Hematopoietic multipotent progenitor cell treated with erythropoietin and hydrocortisone succinate and interleukin-3 and kit ligand, for 6 days (in vitro differentiated cells): ENCODE data around the gene LAMA3.
A peak's percentile ranks its signal among the peaks of the same experiment; 100 is the strongest.

Experiments used
- DNase-seq: peaks from one replicate; pipeline ENCODE4 v3.0.0-alpha.2; 2015

Gene LAMA3

DNA sequence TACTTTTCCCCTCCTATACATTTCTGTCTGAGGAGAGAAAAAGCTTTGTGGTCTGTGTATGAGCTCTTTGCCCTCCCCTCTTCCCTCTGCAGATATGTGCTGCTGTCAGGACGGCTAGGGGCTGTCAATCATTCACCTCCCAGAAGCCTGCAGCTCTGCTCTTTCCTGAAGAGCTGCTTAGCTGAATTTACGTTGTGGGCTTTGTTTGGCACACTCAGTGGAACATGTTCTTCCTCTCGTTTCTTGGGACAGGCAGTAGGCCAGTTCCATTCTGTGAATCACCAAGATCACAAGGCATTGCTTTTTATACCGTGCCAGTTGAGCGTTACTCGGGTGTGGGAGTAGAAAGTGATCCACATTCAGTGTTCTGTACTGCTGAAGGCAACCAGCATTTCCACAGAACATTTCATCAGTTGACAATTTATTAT, 136.7 kb downstream of the LAMA3 start:
- DNase-seq = peak; percentile 9

DNA sequence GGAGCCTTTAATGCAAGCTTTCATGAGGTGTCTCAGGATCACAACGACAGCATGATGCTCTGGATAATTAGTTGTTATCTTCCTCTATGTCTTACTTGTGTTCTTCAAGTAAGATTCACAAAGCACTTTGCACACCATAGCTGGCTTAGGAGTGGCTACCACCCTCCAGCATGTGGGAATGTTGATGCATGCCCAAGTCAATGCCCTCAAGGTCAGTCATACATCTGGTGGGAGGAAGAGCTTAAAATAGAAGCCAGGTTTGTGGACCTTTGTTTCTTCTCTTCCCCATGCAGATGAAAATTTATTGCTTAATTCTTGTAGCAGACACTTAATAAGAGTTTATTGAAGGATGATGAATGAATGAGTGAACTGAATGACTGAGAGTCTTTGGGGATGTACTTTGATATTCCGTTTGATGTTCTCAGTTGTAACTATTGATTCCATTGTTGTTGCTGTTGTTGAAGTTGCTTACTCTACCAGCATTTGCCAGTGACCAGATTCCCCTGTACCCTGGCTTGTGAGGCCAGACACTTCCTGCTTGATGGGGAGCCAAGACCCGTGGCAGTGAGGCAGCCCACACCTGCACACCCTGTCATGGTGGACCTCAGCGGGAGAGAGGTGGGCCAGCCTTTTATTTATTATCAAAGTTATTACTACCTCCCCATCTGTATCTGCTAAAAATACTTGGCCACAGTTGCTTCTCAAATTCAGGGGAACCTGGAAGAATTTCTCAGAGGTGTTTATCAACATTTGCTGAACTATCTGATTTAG, 137.8 kb downstream of the LAMA3 start:
- DNase-seq = no peak

DNA sequence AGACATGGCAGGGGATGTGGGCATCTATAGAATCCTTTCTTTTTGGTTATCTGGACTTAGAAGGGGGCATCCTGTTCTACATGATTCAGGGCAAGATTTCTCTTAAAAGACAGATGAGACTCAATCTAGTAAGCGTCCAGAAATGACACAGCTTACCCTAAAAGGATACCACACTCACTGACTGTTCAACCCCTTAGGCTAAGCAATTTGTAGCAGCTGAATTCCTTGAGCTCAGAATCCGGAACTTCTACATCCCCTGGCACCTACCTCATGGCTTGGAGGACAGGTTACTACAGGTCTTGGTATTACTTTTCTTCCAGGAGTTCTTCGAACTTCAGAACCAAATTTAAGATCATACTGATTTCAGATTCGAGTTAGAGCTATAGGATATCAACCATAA, 138.4 kb downstream of the LAMA3 start:
- DNase-seq = no peak

DNA sequence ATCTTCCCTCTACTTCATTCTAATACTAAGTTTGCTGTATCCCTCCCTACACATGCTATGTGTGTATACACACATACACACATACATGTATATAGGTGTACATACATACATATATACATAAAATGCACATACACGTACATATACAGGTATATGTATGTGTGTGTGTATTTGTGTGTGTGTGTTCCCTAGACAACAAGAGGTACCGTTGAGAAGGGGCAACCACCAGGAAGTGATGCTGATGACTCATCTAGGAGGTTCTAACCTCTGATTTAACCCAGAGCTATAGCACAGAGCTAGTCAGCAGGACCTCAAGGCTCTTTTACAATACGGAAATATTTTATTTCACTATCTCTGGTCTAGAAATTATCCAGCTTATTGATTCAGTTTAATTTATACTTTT, 139.2 kb downstream of the LAMA3 start:
- DNase-seq = peak; percentile 57

DNA sequence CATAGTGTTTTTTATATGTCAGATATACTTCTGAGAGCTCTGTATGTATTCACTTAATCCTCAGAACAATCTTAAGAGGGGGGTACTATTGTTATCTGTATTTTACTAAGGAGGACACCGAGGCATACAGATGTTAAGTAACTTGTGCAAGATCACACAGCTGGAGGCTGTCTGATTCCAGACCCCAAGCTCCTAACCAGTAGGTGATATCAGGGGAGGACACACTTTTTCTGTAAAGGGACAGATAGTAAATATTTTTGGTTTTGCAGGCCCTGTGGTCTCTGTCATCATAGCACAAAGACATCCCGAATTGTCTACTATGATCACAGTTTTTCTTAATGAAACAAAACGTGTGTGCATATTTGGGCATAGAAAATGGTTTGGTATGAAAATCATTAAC, 143.7 kb downstream of the LAMA3 start:
- DNase-seq = peak; percentile 80

DNA sequence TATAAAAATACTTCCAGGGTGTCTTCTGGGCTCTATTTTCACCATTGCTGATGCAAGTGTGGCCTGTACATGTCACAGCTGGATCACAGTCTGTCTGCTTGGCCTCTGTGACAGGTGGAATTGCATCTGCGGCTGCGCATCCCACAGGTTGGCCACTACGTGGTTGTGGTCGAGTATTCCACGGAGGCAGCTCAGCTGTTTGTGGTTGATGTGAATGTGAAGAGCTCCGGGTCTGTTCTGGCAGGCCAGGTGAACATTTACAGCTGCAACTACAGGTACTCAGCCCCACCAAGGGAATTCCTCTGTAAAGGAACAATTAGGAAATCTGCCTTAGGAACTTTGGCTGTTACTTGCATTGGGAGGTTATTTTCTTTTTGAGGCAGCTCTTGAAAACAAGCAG, 144.5 kb downstream of the LAMA3 start:
- DNase-seq = no peak

DNA sequence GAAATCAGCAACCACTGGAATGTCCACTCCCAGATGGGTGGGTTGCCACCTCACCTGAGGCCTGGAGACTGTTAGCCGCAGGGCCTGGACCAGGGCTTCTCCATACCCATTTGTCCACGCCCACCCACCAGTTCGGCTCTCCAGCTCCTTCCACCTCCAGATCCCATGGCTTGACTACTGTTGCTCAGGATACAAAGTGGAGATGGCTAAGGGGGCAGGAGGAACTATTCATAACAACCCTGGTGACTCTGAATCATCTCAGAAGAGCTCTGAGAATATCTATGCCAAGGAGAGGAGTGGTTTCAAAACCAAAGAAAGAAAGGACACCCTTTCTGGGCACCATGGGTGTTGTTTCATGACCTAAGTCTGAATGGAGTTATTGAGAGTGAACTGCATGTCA, 145.8 kb downstream of the LAMA3 start:
- no peak for DNase-seq

DNA sequence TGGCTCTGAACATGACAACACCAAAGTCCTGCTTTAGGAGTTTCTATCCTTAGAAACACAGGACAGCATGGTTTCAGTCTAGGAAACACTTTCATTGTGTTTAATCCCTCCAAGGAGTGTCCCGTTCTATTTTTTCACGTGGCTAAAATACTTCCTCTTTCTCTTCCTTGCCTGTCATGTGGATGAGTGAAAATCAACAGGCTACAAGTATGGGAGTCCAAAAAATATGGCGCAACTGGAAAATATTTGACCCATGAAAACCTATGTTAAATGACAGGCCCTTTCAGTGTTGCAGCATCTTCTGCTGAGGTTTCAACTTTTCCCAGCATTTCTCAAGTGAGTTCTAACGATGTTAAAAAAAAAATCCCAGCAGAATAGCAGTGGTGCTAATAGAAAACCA, 146.3 kb downstream of the LAMA3 start:
- no peak for DNase-seq

DNA sequence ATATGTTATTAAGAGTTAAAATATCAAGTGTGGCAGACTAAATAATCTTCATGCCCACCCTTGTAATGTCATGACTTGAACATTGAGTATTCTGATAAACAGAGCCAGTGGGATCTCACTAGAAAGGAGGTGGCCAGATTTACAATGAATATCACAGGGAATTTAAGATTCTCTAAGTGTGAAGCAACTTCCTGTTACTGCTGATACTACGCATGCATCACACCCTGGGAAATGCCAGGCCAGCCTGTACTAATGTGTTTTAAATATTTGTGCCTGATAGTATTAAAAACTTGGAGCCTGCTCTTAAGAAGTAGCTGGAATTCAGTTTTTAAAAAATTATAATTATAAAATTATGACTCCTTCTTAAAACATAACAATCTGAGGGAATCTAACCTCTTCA, 148.3 kb downstream of the LAMA3 start:
- DNase-seq = peak; percentile 12

DNA sequence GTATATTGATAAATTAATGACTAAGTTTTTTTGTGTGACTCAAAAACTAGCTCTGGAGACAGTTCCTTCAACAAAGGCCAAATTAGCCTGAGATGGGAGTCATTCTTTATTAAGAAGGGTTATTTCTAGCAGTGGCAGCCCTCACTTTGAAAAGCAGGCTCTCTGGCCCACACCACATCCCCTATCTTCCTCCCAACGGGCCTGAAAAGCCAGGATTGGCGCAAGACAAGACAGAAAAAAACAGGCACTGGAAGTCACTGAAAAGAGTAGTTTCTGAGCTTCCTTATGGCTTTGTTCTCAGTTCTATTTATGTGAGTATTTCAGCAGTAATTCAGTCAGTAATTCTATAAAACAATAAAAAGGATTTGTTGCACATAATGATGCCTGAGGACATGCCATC, 149.0 kb downstream of the LAMA3 start:
- DNase-seq = no peak

DNA sequence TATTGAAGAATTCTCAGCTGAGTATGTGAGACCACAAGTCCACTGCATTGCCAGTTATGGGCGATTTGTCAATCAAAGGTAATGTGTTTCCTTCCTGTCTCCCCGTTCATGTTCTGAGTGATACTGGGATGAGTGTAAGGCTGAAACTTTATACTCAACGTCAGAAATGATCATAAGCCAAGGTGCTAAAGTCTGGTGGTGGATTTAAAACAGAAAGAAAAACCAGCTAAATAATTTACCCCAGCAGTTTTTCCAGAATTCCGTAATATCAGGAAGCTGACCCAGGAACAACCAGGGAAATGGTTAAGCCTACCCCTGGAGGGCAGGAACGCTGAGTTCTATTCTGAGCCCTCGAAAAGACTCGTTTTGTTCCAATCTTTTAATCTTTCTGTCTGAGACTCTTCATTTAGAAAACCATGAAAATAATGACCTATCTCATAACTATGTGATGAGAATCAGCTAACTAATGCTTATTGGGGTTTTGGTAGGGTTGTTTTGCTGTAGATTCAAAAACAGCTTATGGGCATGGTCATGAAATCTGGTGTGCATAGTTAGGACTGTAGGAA, 149.6 kb downstream of the LAMA3 start:
- no peak for DNase-seq

DNA sequence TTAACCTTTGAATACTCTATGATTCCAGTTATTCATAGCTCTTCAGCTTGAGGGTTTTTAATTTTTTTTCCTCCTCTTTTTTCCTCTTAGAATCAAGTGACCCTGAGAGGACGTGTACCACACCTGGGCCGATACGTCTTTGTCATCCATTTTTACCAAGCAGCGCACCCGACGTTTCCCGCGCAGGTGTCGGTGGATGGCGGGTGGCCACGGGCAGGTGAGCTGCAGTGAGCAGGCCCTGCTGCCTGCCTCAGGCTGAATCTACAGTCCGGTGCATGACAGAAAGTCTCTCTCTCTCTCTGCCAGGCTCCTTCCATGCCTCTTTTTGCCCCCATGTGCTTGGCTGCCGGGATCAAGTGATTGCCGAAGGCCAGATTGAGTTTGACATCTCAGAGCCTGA, 153.1 kb downstream of the LAMA3 start:
- DNase-seq = no peak

DNA sequence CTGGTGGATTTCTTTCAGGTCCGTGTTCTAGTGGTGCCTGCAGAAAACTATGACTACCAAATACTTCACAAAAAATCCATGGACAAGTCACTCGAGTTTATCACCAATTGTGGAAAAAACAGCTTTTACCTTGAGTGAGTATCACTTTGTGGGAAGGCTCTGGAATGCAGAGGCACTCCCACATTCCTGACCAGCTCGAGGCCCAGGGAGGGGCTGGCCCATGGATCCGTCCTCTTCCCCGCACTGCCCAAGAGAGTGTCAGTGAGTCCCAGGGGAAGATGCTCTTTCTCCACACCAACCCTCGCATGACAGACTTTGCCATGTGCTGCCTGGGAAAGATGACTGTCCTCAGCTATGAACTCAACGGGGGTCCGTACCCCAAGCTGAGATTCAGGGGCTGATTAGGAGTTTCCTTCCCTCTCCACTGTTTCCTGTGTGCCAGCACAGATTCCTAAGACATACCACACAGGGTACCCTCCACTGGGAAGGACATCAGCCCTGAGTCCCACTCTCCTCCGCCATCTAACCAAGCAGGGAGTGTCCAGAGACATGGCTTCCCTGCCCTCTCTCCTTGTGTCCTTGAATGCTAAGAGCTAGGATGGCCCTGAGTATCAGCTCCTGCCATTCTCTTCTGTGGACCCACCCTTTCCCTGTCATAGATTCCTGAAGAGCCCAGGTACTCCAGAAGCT, 155.9 kb downstream of the LAMA3 start:
- DNase-seq = no peak

DNA sequence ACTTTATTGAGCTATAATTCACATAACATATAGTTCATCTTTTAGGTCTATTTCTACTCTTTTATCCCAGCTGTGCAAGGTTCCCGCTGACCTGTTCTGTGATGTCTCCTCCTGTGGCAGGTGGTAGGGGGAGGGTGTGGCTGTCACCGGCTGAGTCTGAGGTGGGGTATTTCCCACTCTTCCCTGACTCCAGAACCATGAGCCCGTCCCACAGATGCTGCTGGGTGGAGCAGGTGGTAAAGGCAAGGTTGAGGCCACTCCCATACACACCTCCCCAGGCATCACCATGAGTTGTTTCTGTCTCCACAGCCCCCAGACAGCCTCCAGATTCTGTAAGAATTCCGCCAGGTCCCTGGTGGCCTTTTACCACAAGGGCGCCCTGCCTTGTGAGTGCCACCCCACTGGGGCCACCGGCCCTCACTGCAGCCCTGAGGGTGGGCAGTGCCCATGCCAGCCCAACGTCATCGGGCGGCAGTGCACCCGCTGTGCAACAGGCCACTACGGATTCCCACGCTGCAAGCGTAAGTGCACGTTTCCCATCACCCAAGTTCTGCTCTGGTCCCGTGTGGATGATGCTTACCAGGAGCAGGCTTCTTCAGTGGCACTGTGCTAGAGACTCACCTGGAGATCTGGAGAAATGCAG, 156.9 kb downstream of the LAMA3 start:
- no peak for DNase-seq

DNA sequence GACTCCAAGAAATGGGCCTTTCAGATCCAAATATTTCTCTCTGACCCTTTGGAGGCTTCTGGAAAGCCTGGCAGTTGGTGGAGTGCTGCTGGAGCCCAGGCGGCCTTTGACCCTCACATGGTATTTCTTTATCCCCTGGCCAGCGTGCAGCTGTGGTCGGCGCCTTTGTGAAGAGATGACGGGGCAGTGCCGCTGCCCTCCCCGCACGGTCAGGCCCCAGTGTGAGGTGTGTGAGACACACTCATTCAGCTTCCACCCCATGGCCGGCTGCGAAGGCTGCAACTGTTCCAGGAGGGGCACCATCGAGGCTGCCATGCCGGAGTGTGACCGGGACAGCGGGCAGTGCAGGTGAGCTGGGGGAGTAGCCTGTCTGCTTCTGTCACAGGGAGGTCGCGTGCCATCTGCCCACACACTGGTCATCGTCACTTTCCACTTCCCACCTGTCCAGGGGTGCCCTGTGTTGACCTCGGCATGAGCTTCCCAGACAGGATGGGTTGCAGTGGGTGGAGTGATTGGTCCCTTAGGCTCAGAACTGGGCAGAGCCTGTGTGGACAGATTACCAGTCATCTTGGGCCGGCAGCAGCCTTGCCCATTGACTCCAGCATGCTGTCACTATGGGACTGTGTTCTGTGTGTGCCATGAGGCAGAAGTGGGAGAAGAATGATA, 158.2 kb downstream of the LAMA3 start:
- DNase-seq = no peak

DNA sequence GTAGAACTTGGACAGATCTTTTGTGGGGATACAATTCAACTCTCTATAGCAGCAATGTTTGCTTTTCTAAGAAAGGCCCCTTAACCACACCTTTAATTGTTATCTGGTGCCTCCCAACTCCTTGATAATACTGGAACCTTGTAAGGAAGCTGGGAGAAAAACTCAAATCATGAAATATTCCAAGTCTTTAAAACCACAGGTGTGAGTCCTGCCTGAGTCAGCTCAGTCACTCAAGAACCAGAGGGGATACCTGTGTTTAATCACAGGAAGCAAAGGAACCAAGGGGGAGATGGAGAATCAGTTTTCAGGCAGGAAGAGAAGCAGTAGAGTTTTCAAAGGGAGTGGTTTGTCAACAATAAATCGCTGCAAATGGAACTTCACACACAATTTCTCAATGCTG, 159.9 kb downstream of the LAMA3 start:
- DNase-seq = no peak

DNA sequence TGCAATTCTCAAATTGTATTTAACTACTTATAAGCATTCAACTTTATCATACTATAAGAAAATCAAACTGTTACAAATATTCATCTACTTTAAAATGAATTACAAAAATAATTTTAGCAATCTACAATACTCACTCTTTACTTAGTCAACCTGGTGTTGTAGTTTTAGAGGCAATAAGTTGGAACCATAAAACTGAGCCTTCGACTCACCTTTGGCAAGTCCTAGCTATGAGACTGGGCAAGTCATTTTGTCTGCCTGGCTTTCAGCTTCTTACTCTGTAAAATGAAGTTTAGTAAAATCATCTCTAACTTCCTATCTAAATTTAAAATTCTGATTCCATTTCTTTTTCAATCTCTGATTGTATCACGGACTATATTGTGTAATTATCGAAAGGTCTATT, 161.0 kb downstream of the LAMA3 start:
- no peak for DNase-seq

DNA sequence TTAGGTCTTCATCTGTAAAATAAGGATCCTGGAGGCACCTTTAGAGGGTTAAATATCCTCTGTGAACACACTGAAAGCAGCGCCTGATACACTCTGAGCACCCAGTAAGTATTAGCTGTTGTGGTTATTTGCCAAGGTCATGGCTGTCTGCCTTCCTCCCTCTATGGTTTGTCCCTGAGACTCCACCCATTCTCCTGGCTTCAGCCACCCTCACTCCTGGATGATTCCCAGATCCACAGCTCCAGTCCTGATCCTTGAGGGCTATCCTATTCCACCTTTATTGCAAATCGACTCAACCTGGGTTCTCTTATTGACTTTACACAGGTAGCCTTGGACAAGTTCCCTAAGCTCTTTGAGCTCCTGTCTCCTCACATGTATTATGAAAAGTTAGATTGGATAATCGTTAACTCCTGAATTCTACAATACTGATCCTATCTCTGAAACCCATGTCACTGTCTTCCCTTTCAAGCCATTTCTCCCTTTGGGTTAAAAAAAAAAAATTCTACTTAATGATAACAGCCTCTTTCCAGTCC, 162.3 kb downstream of the LAMA3 start:
- no peak for DNase-seq

DNA sequence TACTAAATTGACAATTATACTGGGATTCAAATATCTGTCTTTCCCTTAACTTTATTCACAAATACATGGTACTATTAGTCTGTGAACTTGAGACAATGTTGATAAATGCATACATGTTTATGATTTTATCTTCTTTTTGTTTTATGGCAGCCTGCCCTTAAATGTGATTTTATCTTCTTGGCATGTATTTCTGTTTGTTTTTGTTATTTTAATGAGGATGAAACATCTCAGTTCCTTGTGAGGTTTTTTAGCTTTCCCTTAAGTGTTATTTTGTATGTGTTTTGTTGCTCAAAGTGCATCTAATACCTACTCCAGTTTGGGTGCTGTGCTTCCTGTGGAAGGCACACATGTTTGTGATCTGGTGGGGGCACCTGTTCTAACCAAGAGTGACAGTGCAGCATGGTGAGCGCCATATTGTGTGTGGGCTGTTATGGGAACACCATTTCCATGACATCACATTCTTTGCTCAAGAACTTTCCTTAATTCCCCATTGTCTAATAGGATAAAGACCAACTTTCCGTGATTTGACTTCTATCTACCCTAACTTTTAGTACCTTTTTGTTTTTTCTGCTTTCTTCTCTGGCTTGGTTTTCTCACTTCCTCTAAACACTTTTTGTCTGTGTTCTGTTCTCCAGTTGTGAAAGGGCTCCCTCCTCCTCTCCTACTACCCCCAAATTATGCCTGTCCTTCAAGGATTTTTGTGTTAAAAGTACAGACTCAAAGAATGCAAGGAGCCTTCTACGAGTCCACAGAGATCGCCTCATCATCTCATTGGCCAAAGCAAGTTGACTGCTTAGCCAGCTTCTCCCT, 163.2 kb downstream of the LAMA3 start:
- no peak for DNase-seq

DNA sequence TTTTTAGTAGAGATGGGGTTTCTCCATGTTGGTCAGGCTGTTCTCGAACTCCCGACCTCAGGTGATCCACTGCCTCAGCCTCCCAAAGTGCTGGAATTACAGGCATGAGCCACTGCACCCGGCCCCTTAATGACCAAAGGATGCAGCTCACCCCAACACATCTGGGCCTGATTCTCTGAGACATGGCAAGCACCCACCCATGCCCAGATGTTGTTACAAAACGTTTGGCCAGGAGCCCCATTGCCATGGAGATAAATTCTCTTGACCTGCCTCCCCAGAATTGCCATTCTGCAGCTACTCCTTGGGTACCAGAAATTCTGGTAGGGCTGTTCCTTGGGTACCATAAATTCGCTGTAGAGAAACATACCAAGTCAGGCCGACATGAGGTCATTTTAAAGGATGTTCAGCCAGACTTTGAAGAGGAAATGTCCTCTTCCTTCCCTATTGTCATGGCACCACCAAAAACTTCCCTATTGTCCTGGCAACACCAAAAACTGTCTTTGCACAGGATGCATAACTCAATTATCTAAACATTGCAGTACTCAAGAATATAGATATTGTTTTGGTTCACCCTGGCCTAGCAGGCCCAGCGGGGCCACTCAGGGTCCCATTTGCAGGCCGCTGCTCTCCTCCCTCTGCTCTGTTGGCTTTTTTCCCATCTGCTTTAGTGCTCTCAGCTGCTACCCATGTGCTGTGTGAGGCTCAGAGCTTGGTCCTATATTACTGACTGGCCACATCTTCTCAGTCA, 164.4 kb downstream of the LAMA3 start:
- no peak for DNase-seq

DNA sequence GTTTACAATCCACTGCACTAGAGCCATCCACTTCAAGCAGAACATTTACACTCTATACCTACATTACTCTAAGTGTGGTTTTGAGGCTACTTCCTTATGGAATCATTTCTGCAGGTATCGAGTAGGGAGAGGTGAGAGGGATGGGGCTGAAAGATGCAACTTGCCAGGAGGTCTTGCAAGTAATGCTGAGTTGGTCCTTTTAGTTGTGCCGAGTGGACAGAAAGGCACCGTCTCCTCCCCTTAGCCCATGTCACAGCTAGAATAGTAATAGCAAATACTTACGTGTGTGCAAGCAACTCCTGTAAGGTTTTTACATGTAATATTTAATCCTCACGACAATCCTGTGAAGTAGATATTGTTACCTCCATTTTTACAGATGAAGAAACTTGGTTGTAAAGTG, 166.5 kb downstream of the LAMA3 start:
- DNase-seq = no peak
